CD8-positive, alpha-beta memory T cell (primary cell): ENCODE data around the gene BIRC6. TPM values are rescaled to one million over a fixed set of nuclear protein-coding genes. Genes with fewer than 3 reads are reported as not detected.

ENCODE experiments used
- CTCF ChIA-PET: fragments of 350-600 bp; sonication (Branson Sonifier 250); formaldehyde crosslinking; loops from one replicate; lab custom pipeline; 2021; ENCODE audit warnings: antibody characterized with exemption; lab: Charles Lee
- POLR2A ChIA-PET: fragments of 350-600 bp; sonication (Branson Sonifier 250); formaldehyde crosslinking; loops from one replicate; lab custom pipeline; 2021; ENCODE audit warnings: antibody characterized with exemption; lab: Charles Lee
- DNase-seq, 5 donors: peaks; one replicate each; pipeline versions ENCODE4 v3.0.0 to v3.0.0-alpha.2; 2020 to 2022; ENCODE audit warnings: mixed read lengths in 1 of 5
- H3K27ac ChIP-seq: one replicate; pipeline ENCODE4 v1.7.0; 2013; ENCODE audit warnings: low read depth, mild to moderate bottlenecking, low read length, moderate library complexity
- H3K27me3 ChIP-seq: 2 replicates; pipeline ENCODE4 v1.7.0; 2013; ENCODE audit warnings: low read length, mild to moderate bottlenecking; ENCODE audit not compliant: insufficient read depth, poor library complexity, severe bottlenecking
- H3K36me3 ChIP-seq: 2 replicates; pipeline ENCODE4 v1.7.0; 2013; ENCODE audit warnings: mild to moderate bottlenecking, low read length, moderate library complexity; ENCODE audit not compliant: insufficient read depth
- H3K4me1 ChIP-seq: 2 replicates; pipeline ENCODE4 v1.7.0; 2013; ENCODE audit warnings: mild to moderate bottlenecking, low read length, moderate library complexity; ENCODE audit not compliant: insufficient read depth
- H3K4me3 ChIP-seq: 2 replicates; pipeline ENCODE4 v1.7.0; 2013; ENCODE audit warnings: mild to moderate bottlenecking, low read length
- H3K9me3 ChIP-seq: 2 replicates; pipeline ENCODE4 v1.7.0; 2013; ENCODE audit warnings: mild to moderate bottlenecking, low read length
- H3K27ac Mint-ChIP-seq, 8 donors: one replicate each; pipeline ENCODE4 v1.8.0; 2020 to 2021; ENCODE audit warnings: mixed read lengths in 8 of 8, mild to moderate bottlenecking in 6 of 8, inconsistent platforms in 3 of 8, moderate library complexity in 3 of 8
- H3K27me3 Mint-ChIP-seq, 2 donors: one replicate each; pipeline ENCODE4 v1.8.0; 2020 to 2021; ENCODE audit warnings: mixed read lengths in 2 of 2, mild to moderate bottlenecking in 1 of 2, moderate library complexity in 1 of 2
- H3K36me3 Mint-ChIP-seq, 3 donors: one replicate each; pipeline ENCODE4 v1.8.0; 2020 to 2021; ENCODE audit warnings: mixed read lengths in 3 of 3, inconsistent platforms in 1 of 3, mild to moderate bottlenecking in 1 of 3
- H3K4me1 Mint-ChIP-seq, 3 donors: one replicate each; pipeline ENCODE4 v1.8.0; 2020 to 2021; ENCODE audit warnings: mixed read lengths in 3 of 3, inconsistent platforms in 1 of 3, mild to moderate bottlenecking in 1 of 3
- H3K4me3 Mint-ChIP-seq, 7 donors: one replicate each; pipeline ENCODE4 v1.8.0; 2020 to 2021; ENCODE audit warnings: mixed read lengths in 7 of 7, mild to moderate bottlenecking in 6 of 7, moderate library complexity in 4 of 7, inconsistent platforms in 2 of 7
- H3K9me3 Mint-ChIP-seq, 5 donors: one replicate each; pipeline ENCODE4 v1.8.0; 2020 to 2022; ENCODE audit warnings: mixed read lengths in 5 of 5, mild to moderate bottlenecking in 3 of 5, moderate library complexity in 2 of 5, inconsistent platforms in 1 of 5
- polyA plus RNA-seq: library from polyadenylated mRNA; unstranded; fragments of 300-500 nt; fragmentation: Illumina TruSeq; gene quantifications from one replicate; pipeline ENCODE4 v1.2.3, GENCODE V29; 2021
- total RNA-seq, 2 experiments: library from RNA; stranded (reverse); gene quantifications; one replicate each; pipeline ENCODE4 v1.2.3, GENCODE V29; 2021

The BIRC6 gene
- total and polyA plus RNA-seq, 3 experiments from 2014 or later: 32.4 to 72.5 (median 71.8) TPM

DNA sequence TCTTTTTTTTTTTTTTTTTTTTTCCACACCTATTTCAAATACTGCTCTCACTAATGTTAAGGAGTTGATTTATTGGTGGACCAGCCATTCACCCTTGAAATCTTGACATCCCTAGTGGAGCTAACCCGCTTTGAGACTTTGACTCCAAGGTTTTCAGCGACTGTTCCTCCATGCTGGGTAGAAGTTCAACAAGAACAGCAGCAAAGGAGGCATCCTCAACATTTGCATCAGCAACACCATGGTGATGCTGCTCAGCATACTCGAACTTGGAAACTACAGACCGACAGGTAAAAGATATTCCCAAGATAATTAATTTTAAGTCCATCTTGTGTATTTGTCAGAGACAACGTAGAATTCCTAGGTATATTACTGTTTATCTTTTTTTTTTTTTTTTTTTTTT lies 74.0 kb downstream of the BIRC6 start:
- Mint-ChIP-seq H3K27ac (peak overlapping the region in 1 of 8 donors; percentile 34), H3K27me3 (no peaks in the 10 kb centered on the region), H3K4me1 (peaks cover 35 to 48% (median 47%) of the 10 kb centered on the region in 3 donors), H3K4me3 (no peak overlapping the region), H3K36me3 (peaks cover 3 to 54% (median 10%) of the 10 kb centered on the region in 3 donors), H3K9me3 (no peaks in the 10 kb centered on the region)
- DNase-seq: no peak
- Histone ChIP-seq H3K27me3 (no peaks in the 10 kb centered on the region), H3K36me3 (peaks cover 18% of the 10 kb centered on the region), H3K27ac (no peak overlapping the region), H3K9me3 (no peaks in the 10 kb centered on the region), H3K4me3 (no peak overlapping the region), H3K4me1 (peaks cover 3% of the 10 kb centered on the region)
- ChIA-PET POLR2A (no interaction called here), CTCF (no interaction called here)

DNA sequence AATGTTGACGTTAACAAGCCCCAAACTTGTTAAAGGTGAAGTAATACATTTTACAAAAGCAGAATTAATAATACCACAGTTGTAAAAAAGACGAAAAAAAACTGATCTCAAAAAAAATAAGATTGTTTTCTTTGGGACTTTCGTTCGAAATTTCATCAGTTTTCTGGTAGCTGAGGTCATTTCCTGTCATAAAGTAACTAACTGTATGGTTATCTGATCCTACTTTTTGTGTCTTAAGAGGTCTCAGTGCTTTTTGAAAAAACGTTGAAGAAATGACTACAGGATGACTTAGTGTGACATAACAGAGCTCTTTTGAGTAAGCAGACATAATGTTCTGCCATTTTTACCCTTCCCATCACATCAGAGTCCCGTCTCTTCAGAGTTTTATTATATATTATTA lies 79.3 kb downstream of the BIRC6 start:
- Histone ChIP-seq H3K9me3 (no peaks in the 10 kb centered on the region), H3K4me1 (no peaks in the 10 kb centered on the region), H3K4me3 (no peak overlapping the region), H3K27me3 (no peaks in the 10 kb centered on the region), H3K36me3 (peaks cover 32% of the 10 kb centered on the region), H3K27ac (no peak overlapping the region)
- Mint-ChIP-seq H3K27ac (peak overlapping the region in 1 of 8 donors; percentile 40), H3K4me1 (peaks cover 7 to 15% (median 10%) of the 10 kb centered on the region in 3 donors), H3K4me3 (no peak overlapping the region), H3K9me3 (no peaks in the 10 kb centered on the region), H3K36me3 (peaks cover 11 to 80% (median 18%) of the 10 kb centered on the region in 3 donors), H3K27me3 (no peaks in the 10 kb centered on the region)
- ChIA-PET POLR2A (no interaction called here), CTCF (no interaction called here)
- no peak for DNase-seq

DNA sequence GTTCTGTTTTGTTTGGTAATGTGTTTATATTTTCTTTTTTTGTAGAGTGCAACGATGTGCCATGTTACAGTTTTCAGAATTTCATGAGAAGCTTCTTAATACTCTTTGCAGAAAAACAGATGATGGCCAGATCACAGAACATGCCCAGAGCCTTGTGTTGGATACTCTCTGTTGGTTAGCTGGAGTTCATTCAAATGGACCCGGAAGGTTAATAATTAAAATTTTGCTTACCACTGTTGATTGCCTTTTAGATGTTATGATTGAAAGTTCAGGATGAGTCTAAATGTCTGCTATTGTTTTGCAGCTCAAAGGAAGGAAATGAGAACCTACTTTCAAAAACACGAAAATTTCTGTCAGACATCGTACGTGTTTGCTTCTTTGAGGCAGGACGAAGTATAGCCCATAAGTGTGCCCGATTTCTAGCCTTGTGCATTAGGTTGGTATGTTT lies 85.2 kb downstream of the BIRC6 start:
- ChIA-PET CTCF (no interaction called here), POLR2A (no interaction called here)
- H3K9me3 Mint-ChIP-seq: no peaks in the 10 kb centered on the region
- no peaks in the 10 kb centered on the region for H3K27me3 Mint-ChIP-seq
- H3K36me3 Mint-ChIP-seq: peaks cover 30 to 85% (median 32%) of the 10 kb centered on the region in 3 donors
- peaks cover 0 to 3% (median 0%) of the 10 kb centered on the region in 3 donors for H3K4me1 Mint-ChIP-seq
- Histone ChIP-seq H3K4me3 (no peak overlapping the region), H3K9me3 (no peaks in the 10 kb centered on the region), H3K27me3 (no peaks in the 10 kb centered on the region), H3K27ac (no peak overlapping the region), H3K4me1 (no peaks in the 10 kb centered on the region), H3K36me3 (peaks cover 40% of the 10 kb centered on the region)
- no peak overlapping the region for H3K4me3 Mint-ChIP-seq
- no peak for DNase-seq
- H3K27ac Mint-ChIP-seq: peak overlapping the region in 3 of 8 donors; percentile 1 to 68 (median 63)

DNA sequence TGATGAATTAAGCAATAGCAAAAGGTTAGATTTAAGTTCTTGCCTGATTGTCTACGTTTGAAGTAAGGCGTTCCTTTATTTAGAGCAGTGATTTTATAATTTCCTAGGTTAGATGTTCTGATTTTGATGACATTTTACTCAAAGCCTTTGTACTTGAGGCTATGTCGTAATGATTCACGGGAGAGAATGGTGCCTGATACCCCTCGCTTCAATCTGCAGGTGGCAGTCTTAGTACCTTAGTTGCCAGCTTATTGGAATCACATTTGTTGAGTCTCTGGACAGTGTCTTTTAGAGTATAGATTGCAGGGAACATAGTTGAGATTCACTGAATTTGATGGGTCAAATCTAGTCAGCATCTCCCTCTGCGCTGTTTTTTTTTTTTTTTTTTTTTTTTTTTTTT lies 89.5 kb downstream of the BIRC6 start:
- H3K4me3 Mint-ChIP-seq: no peak overlapping the region
- H3K9me3 Mint-ChIP-seq: no peaks in the 10 kb centered on the region
- peaks cover 24 to 77% (median 28%) of the 10 kb centered on the region in 3 donors for H3K36me3 Mint-ChIP-seq

DNA sequence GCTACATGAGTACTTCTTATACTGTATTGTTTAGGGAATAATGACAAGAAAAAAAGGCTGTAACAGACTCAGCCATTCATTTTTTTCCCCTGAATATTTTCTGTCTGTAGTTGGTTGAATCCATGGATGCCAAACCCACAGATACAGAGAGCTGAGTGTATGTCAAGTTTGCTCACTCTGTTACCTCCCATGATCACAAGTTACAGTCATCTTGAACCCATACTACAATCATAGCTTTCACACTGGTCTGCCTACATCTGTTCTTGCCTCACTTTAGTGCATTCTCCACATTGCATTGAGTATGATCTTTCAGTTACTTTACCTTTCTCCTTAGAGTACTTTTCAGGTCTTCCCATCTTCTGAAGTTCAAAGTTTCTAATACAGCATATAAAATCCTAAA lies 94.0 kb downstream of the BIRC6 start:
- Mint-ChIP-seq H3K4me3 (no peak overlapping the region), H3K36me3 (peaks cover 5 to 68% (median 25%) of the 10 kb centered on the region in 3 donors), H3K27ac (peak overlapping the region in 5 of 8 donors; percentile 2 to 53 (median 5)), H3K27me3 (no peaks in the 10 kb centered on the region), H3K9me3 (no peaks in the 10 kb centered on the region), H3K4me1 (peaks cover 6 to 20% (median 18%) of the 10 kb centered on the region in 3 donors)
- POLR2A ChIA-PET: no interaction called here
- CTCF ChIA-PET: no interaction called here
- Histone ChIP-seq H3K27ac (no peak overlapping the region), H3K4me3 (no peak overlapping the region), H3K27me3 (no peaks in the 10 kb centered on the region), H3K4me1 (no peaks in the 10 kb centered on the region), H3K36me3 (peaks cover 6% of the 10 kb centered on the region), H3K9me3 (no peaks in the 10 kb centered on the region)
- no peak for DNase-seq

More for the DNA sequence above, 89.5 kb downstream of the BIRC6 start:
- no peak overlapping the region for H3K4me3 ChIP-seq
- H3K36me3 ChIP-seq: peaks cover 26% of the 10 kb centered on the region
- DNase-seq: no peak
- no peaks in the 10 kb centered on the region for H3K27me3 ChIP-seq
- peak overlapping the region in 5 of 8 donors; percentile 13 to 73 (median 52) for H3K27ac Mint-ChIP-seq
- no peaks in the 10 kb centered on the region for H3K9me3 ChIP-seq
- POLR2A ChIA-PET: no interaction called here
- CTCF ChIA-PET: no interaction called here
- H3K4me1 ChIP-seq: no peaks in the 10 kb centered on the region
- no peak overlapping the region for H3K27ac ChIP-seq
- H3K4me1 Mint-ChIP-seq: peaks cover 0 to 6% (median 5%) of the 10 kb centered on the region in 3 donors
- H3K27me3 Mint-ChIP-seq: no peaks in the 10 kb centered on the region

GRCh38 chr2:32452338-32453064 lies 95.7 kb downstream of the BIRC6 start:
- POLR2A ChIA-PET: no interaction called here
- Histone ChIP-seq H3K36me3 (no peaks in the 10 kb centered on the region), H3K27ac (no peak overlapping the region), H3K27me3 (no peaks in the 10 kb centered on the region), H3K4me3 (no peak overlapping the region), H3K4me1 (no peaks in the 10 kb centered on the region), H3K9me3 (no peaks in the 10 kb centered on the region)
- peaks cover 16 to 35% (median 32%) of the 10 kb centered on the region in 3 donors for H3K4me1 Mint-ChIP-seq
- peak overlapping the region in 3 of 8 donors; percentile 40 to 47 (median 43) for H3K27ac Mint-ChIP-seq
- no peak for DNase-seq
- CTCF ChIA-PET: no interaction called here
- no peaks in the 10 kb centered on the region for H3K27me3 Mint-ChIP-seq
- H3K9me3 Mint-ChIP-seq: no peaks in the 10 kb centered on the region
- no peak overlapping the region for H3K4me3 Mint-ChIP-seq
- H3K36me3 Mint-ChIP-seq: peaks cover 0 to 74% (median 26%) of the 10 kb centered on the region in 3 donors

- H3K4me1 Mint-ChIP-seq: peaks cover 20 to 41% (median 39%) of the 10 kb centered on the region in 3 donors
- peak overlapping the region in 2 of 8 donors; percentile 19 to 40 for H3K27ac Mint-ChIP-seq
- Histone ChIP-seq H3K36me3 (no peaks in the 10 kb centered on the region), H3K27me3 (no peaks in the 10 kb centered on the region), H3K27ac (no peak overlapping the region), H3K4me3 (no peak overlapping the region), H3K4me1 (no peaks in the 10 kb centered on the region), H3K9me3 (no peaks in the 10 kb centered on the region)
- no peaks in the 10 kb centered on the region for H3K27me3 Mint-ChIP-seq
- DNase-seq: no peak
- H3K36me3 Mint-ChIP-seq: peaks cover 0 to 79% (median 27%) of the 10 kb centered on the region in 3 donors
- H3K4me3 Mint-ChIP-seq: no peak overlapping the region
- ChIA-PET CTCF (no interaction called here), POLR2A (no interaction called here)
- H3K9me3 Mint-ChIP-seq: no peaks in the 10 kb centered on the region
These were observed 96.6 kb downstream of the BIRC6 start for GRCh38 chr2:32453242-32454062.

- Mint-ChIP-seq H3K27me3 (no peaks in the 10 kb centered on the region), H3K4me3 (no peak overlapping the region)
- CTCF ChIA-PET: interaction anchor here (1.3 kb wide), 1 partner anchor 14 kb away, joined by 6 read pairs; no protein-coding TSS in a partner anchor
These were observed 99.0 kb downstream of the BIRC6 start for GRCh38 chr2:32455816-32456215.

More at GRCh38 chr2:32455816-32456215, 99.0 kb downstream of the BIRC6 start:
- H3K9me3 Mint-ChIP-seq: no peaks in the 10 kb centered on the region
- no peaks in the 10 kb centered on the region for H3K27me3 ChIP-seq
- no peaks in the 10 kb centered on the region for H3K36me3 ChIP-seq
- H3K9me3 ChIP-seq: no peaks in the 10 kb centered on the region
- no peak overlapping the region for H3K4me3 ChIP-seq
- H3K4me1 ChIP-seq: no peaks in the 10 kb centered on the region
- no peak for DNase-seq
- H3K27ac ChIP-seq: no peak overlapping the region
- peaks cover 0 to 63% (median 25%) of the 10 kb centered on the region in 3 donors for H3K36me3 Mint-ChIP-seq
- peak overlapping the region in 4 of 8 donors; percentile 6 to 40 (median 28) for H3K27ac Mint-ChIP-seq
- POLR2A ChIA-PET: no interaction called here
- peaks cover 26 to 46% (median 44%) of the 10 kb centered on the region in 3 donors for H3K4me1 Mint-ChIP-seq
